DND-41 (cell line): ENCODE results near the gene CEACAM21.

ENCODE experiments used
- ATAC-seq: fragments of 200-7000 bp; cut with Tn5 transposase; 3 replicates; pipeline ENCODE4 v1.9.1; 2021; ENCODE audit warnings: low read depth; ENCODE audit not compliant: insufficient read depth
- DNase-seq: peaks from one replicate; pipeline ENCODE4 v3.0.0-alpha.2; 2020
- H2AFZ ChIP-seq: 2 replicates; pipeline ENCODE4 v1.6.0; 2012; ENCODE audit warnings: low read depth, low read length
- H3K27ac ChIP-seq: 2 replicates; pipeline ENCODE4 v1.5.1; 2012; ENCODE audit warnings: low read length, inconsistent platforms
- H3K27me3 ChIP-seq: fragments of 200-600 bp; sonication (generic); 2 replicates; pipeline ENCODE4 v1.6.0; 2012; ENCODE audit warnings: low read length, mild to moderate bottlenecking, inconsistent platforms; ENCODE audit not compliant: insufficient read depth, poor library complexity
- H3K36me3 ChIP-seq: 2 replicates; pipeline ENCODE4 v1.5.1; 2012; ENCODE audit warnings: low read length, inconsistent platforms; ENCODE audit not compliant: insufficient read depth
- H3K4me1 ChIP-seq: 2 replicates; pipeline ENCODE4 v1.5.1; 2012; ENCODE audit warnings: mild to moderate bottlenecking, low read length; ENCODE audit not compliant: insufficient read depth
- H3K4me2 ChIP-seq: 2 replicates; pipeline ENCODE4 v1.6.0; 2012; ENCODE audit warnings: mild to moderate bottlenecking, moderate library complexity, low read length, inconsistent platforms; ENCODE audit not compliant: insufficient read depth
- H3K4me3 ChIP-seq, 2 experiments: fragments of 200-600 bp in 1 of 2; shearing (Covaris generic) in 1 of 2; 2 replicates each; pipeline ENCODE4 v1.5.1; 2012 to 2016; ENCODE audit warnings: inconsistent platforms in 2 of 2, low read length in 2 of 2, mild to moderate bottlenecking in 2 of 2, low read depth in 1 of 2, moderate library complexity in 1 of 2
- H3K79me2 ChIP-seq: 2 replicates; pipeline ENCODE4 v1.6.0; 2012; ENCODE audit warnings: low read length, inconsistent platforms; ENCODE audit not compliant: insufficient read depth
- H3K9ac ChIP-seq: 2 replicates; pipeline ENCODE4 v1.6.0; 2012; ENCODE audit warnings: low read depth, mild to moderate bottlenecking, inconsistent platforms, low read length, moderate library complexity
- H3K9me3 ChIP-seq: 2 replicates; pipeline ENCODE4 v1.5.1; 2012; ENCODE audit warnings: low read length, moderate library complexity, mild to moderate bottlenecking, inconsistent platforms; ENCODE audit not compliant: insufficient read depth, severe bottlenecking
- H4K20me1 ChIP-seq: 2 replicates; pipeline ENCODE4 v1.6.0; 2012; ENCODE audit warnings: low read length; ENCODE audit not compliant: insufficient read depth
- EZH2 ChIP-seq: IDR thresholded peaks from 3 replicates; pipeline ENCODE4 v1.6.1; 2012; ENCODE audit warnings: borderline replicate concordance, low read depth, mild to moderate bottlenecking, moderate library complexity, low read length, inconsistent platforms; ENCODE audit not compliant: severe bottlenecking
- TF ChIP-seq, protein P1 (sequence below): IDR thresholded peaks from 2 replicates; pipeline ENCODE4 v1.5.1; 2012; ENCODE audit warnings: borderline replicate concordance, low read length, moderate library complexity, mild to moderate bottlenecking; ENCODE audit not compliant: poor library complexity, severe bottlenecking; ENCODE audit errors: extremely low read depth

The CEACAM21 gene

DNA sequence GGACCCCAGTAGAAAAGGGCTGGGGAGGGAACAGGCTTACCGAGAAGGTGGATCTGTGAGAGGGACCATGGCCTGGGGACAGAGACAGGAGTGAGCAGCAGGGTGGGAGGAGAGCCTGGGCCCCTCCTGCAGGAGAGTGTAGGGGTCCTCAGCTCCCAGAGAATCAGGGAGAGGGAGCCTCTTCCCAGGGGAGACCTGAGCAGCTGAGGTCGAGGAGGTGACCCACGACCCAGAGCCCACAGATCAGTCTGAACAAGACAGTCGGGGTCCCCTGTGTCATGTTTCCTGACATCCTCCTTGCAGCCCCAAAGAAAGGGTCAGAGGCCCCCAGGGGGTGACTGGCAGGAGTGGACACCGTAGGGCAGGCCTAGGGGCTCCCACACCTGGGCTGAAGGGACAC, 44.2 kb downstream of the CEACAM21 start:
- H3K4me3 ChIP-seq = no peak overlapping the region
- H3K79me2 ChIP-seq = no peaks in the 10 kb centered on the region
- H2AFZ ChIP-seq = no peak overlapping the region
- no peaks in the 10 kb centered on the region for H3K36me3 ChIP-seq
- peaks cover 26% of the 10 kb centered on the region for H4K20me1 ChIP-seq
- H3K4me2 ChIP-seq = no peak overlapping the region
- no peak for ATAC-seq
- H3K27me3 ChIP-seq = no peaks in the 10 kb centered on the region
- H3K4me1 ChIP-seq = no peaks in the 10 kb centered on the region
- H3K9ac ChIP-seq = no peak overlapping the region
- H3K9me3 ChIP-seq = no peaks in the 10 kb centered on the region
- TF ChIP-seq EZH2 = no peak
- TF ChIP-seq, protein P1, sequence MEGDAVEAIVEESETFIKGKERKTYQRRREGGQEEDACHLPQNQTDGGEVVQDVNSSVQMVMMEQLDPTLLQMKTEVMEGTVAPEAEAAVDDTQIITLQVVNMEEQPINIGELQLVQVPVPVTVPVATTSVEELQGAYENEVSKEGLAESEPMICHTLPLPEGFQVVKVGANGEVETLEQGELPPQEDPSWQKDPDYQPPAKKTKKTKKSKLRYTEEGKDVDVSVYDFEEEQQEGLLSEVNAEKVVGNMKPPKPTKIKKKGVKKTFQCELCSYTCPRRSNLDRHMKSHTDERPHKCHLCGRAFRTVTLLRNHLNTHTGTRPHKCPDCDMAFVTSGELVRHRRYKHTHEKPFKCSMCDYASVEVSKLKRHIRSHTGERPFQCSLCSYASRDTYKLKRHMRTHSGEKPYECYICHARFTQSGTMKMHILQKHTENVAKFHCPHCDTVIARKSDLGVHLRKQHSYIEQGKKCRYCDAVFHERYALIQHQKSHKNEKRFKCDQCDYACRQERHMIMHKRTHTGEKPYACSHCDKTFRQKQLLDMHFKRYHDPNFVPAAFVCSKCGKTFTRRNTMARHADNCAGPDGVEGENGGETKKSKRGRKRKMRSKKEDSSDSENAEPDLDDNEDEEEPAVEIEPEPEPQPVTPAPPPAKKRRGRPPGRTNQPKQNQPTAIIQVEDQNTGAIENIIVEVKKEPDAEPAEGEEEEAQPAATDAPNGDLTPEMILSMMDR = no peak
- DNase-seq = no peak
- no peak overlapping the region for H3K27ac ChIP-seq

DNA sequence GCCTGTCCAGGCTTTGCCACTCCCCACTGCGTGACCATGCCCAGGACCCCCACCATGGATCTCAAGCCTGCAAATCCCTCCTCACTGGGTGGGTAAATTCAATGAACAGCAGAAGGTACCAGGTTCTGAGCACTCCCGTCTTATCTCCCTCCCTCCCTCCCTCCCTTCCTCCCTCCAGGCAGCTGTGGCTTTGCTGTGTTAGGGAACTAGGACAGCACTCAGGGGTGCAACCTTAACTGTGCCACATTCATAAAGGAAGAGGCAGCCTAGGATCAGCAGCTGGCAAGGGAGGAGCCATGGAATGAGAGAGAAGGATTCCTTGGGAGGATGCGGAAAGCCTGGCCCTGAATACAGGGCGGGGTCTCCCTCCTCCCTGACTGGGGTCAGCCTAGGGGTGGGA, 45.3 kb downstream of the CEACAM21 start:
- H3K4me1 ChIP-seq = no peaks in the 10 kb centered on the region
- no peak overlapping the region for H3K4me2 ChIP-seq
- H3K9ac ChIP-seq = no peak overlapping the region
- no peaks in the 10 kb centered on the region for H3K36me3 ChIP-seq
- H3K9me3 ChIP-seq = no peaks in the 10 kb centered on the region
- no peak overlapping the region for H3K4me3 ChIP-seq
- no peak overlapping the region for H3K27ac ChIP-seq
- no peaks in the 10 kb centered on the region for H3K27me3 ChIP-seq
- H4K20me1 ChIP-seq = peaks cover 20% of the 10 kb centered on the region
- no peak overlapping the region for H2AFZ ChIP-seq
- H3K79me2 ChIP-seq = no peaks in the 10 kb centered on the region
- TF ChIP-seq, protein P1 = no peak
- no peak for TF ChIP-seq EZH2
- no peak for ATAC-seq
- no peak for DNase-seq

DNA sequence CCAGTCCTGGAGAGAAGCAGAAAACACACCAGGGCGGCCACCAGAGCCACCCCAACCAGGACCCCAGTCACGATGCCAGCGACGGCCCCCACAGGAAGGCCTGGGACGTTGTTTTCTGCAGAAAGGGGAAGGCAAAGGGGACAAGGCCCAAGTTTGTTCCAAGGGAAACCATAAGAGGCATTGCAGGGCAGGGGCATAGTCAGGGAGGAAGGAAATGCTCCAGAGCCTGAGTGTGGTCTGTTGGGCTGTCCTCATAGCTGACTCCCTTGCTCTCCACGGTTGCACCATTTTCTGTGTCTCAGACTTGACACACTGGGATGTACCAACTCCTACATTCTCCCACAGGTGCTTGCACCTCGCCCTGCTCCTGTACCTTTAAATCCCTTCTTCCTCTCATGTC, 45.7 kb downstream of the CEACAM21 start:
- Histone ChIP-seq H3K4me3 (no peak overlapping the region), H4K20me1 (peaks cover 18% of the 10 kb centered on the region), H3K4me2 (no peak overlapping the region), H3K9ac (no peak overlapping the region), H3K36me3 (no peaks in the 10 kb centered on the region), H3K9me3 (no peaks in the 10 kb centered on the region), H2AFZ (no peak overlapping the region), H3K79me2 (no peaks in the 10 kb centered on the region), H3K27ac (no peak overlapping the region), H3K27me3 (no peaks in the 10 kb centered on the region), H3K4me1 (no peaks in the 10 kb centered on the region)
- DNase-seq (no peak), ATAC-seq (no peak)
- no peak for TF ChIP-seq EZH2
- TF ChIP-seq, protein P1 = no peak

DNA sequence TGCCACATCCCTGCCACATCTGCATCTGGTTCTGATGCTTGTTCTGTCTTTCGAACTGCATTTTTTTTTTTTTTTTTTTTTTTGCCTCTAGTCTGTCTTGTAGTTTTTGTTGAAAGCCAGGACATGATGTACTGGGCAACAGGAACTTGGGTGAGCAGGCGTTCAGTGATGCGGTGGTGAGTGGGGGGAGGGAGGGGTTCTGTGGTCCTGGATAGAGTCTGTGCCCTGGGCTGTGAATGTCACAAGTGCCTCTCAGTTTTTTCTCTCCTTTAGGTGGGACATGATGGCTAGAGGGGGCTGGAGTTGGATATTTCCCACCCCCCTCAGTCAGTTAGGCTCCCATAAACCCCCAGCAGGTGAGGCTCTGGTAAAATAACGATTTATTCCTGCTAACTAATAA, 47.4 kb downstream of the CEACAM21 start:
- no peaks in the 10 kb centered on the region for H3K9me3 ChIP-seq
- no peaks in the 10 kb centered on the region for H3K36me3 ChIP-seq
- TF ChIP-seq, protein P1 = no peak
- no peak for TF ChIP-seq EZH2
- no peak for DNase-seq
- H2AFZ ChIP-seq = no peak overlapping the region
- no peaks in the 10 kb centered on the region for H3K79me2 ChIP-seq
- no peak for ATAC-seq
- no peaks in the 10 kb centered on the region for H3K4me1 ChIP-seq
- no peak overlapping the region for H3K27ac ChIP-seq
- H3K27me3 ChIP-seq = no peaks in the 10 kb centered on the region
- H3K4me2 ChIP-seq = no peak overlapping the region
- H3K4me3 ChIP-seq = no peak overlapping the region
- H4K20me1 ChIP-seq = peaks cover 2% of the 10 kb centered on the region; the same call in 1 of the 2 replicates
- no peak overlapping the region for H3K9ac ChIP-seq
